Kidney tubule cell (primary cell): ENCODE results near the gene PLXNA3.

Experiments used
- DNase-seq: peaks from one replicate; pipeline ENCODE4 v3.0.0-alpha.2; 2018; ENCODE audit warnings: low spot score

Gene PLXNA3

DNA sequence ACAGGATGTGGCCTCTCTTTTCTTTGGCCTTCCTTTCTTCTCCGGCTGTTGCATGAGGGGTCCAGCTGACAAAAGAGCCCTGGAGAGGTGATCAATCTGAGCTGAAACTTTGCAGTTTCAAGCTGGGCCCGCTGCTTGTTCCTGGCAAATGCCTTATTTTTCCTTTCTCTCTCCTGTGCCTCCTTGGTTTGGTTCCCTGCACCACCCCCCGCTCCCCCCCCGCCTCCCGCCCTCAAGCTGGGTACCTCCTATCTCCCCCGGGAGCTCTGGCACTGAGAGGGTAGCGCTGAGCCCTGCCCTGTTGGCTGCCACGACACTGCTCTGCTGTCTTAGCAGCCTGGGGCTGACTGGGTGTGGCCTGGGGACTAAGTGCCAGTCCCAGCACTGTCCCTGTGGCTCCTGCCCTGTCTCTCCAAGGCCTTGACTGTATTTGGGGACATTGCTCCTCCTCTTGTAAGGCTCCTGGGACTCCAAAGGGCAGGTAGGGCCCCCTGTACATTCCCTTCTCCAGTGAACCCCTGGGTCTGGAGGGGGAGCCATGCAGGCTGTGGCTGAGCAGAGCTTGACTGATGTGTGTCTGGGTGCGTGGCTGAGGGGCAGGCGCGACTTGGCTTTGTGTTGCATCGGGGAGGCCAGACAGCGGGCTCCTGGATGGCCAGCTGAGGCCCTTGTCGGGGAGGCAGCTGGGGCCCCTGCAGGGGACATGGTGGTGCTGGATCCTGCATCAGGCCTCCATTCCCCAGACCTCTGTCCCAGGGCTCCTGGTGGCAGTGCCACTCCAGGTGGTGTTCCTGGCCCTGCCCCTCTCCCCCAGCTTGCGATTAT, 1.1 kb downstream of the PLXNA3 start:
- DNase-seq, result peak; percentile 38

GRCh38 chrX:154459832-154460231, 1.8 kb downstream of the PLXNA3 start:
- DNase-seq, result no peak

GRCh38 chrX:154460326-154460725, 2.2 kb downstream of the PLXNA3 start:
- DNase-seq, result no peak

DNA sequence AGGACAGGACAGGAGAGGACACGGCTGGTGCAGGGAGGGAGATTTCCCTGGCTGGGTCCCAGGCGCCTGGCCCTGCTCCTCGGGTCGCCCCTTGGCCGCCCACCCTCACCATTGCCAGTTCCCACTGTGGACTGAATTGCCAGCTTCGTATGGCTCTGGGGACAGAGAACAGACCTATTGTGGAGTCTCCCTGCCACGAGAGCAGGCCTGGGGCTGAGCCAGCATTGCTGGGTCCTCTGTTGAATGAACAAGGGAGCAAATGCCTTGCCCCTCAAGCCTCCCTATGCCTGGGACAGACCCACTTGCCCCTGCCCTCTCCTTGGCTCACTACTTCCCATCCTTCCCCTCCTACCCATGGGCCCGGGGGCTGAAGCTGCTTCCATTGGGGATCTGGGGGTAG, 4.3 kb downstream of the PLXNA3 start:
- no peak for DNase-seq

GRCh38 chrX:154463611-154464220, 5.6 kb downstream of the PLXNA3 start:
- no peak for DNase-seq

DNA sequence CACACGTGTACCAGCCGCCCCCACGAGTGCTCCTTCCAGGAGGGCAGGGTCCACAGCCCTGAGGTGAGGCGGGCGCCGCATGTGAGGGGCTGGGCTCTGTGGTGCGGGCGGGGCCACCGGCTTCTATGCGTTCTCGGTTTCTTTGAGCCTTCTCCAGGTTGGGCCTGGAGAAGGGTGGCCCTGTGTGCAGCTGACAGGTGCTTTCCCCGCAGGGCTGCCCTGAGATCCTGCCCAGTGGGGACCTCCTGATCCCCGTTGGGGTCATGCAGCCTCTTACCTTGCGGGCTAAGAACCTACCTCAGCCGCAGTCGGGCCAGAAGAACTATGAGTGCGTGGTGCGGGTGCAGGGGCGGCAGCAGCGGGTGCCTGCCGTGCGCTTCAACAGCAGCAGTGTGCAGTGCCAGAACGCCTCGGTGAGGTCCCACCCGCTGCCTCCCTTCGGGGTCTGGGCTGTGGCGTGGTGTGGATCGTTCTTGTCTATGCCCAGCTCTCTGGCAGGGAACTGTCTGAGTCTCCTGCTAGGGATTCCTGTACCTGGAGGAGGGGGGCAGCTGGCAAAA, 6.8 kb downstream of the PLXNA3 start:
- DNase-seq, result no peak

DNA sequence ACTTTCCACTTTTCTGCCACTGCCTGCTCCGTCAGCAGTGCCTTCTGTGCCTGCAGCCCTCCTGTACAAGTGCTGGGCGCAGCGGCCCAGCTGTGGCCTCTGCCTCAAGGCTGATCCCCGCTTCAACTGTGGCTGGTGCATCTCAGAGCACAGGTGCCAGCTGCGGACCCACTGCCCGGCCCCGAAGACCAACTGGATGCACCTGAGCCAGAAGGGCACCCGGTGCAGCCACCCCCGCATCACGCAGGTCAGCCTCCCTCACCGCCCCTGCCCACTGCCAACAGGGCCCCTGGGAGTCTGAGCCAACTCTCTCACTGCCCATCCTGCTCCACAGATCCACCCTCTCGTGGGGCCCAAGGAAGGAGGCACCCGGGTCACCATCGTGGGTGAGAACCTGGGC, 7.5 kb downstream of the PLXNA3 start:
- no peak for DNase-seq

GRCh38 chrX:154466036-154466435, 8.0 kb downstream of the PLXNA3 start:
- DNase-seq, result no peak

- no peak for DNase-seq
Measured at GRCh38 chrX:154466907-154467306, 8.8 kb downstream of the PLXNA3 start.

DNA sequence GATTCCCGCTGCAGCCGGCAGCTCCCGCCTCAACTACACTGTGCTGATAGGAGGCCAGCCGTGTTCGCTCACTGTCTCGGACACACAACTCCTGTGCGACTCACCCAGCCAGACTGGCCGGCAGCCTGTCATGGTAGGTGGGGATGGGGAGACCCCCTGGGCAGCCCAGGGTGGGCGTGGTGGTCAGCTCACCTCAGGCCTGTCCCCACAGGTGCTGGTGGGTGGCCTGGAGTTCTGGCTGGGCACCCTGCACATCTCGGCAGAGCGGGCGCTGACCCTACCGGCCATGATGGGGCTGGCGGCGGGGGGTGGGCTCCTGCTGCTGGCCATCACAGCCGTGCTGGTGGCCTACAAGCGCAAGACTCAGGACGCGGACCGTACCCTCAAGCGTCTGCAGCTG, 9.5 kb downstream of the PLXNA3 start:
- no peak for DNase-seq

- no peak for DNase-seq
Measured at GRCh38 chrX:154468217-154468616, 10.1 kb downstream of the PLXNA3 start.

DNA sequence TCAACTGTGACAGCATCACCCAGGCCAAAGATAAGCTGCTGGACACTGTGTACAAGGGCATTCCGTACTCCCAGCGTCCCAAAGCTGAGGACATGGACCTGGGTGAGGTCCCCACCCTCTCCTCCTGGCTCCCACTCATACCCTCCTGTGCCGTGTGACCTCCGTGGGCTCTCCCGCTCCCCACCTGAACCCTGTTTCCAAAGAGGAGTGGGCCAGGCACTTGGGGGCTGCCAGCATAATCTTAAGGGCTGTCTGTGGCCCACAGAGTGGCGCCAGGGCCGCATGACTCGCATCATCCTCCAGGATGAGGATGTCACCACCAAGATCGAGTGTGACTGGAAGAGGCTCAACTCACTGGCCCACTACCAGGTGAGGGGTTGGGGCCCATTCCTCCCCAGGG, 11.0 kb downstream of the PLXNA3 start:
- DNase-seq, result no peak

DNA sequence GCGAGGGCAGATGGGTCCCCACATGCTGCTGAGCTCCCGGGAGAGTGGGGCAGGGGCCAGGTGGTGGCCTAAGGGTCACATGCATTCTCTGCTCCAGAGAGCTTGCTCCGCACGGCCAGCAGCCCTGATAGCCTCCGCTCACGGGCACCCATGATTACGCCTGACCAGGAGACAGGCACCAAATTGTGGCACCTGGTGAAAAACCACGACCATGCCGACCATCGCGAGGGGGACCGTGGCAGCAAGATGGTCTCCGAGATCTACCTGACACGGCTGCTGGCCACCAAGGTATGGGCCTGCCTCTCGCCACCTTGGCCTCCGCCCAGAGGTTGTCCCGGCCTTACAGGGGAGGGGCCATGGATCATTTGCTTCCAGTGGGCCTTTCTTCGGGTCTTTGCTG, 11.8 kb downstream of the PLXNA3 start:
- DNase-seq, result no peak

- no peak for DNase-seq
Measured at GRCh38 chrX:154470434-154470833, 12.4 kb downstream of the PLXNA3 start.

DNA sequence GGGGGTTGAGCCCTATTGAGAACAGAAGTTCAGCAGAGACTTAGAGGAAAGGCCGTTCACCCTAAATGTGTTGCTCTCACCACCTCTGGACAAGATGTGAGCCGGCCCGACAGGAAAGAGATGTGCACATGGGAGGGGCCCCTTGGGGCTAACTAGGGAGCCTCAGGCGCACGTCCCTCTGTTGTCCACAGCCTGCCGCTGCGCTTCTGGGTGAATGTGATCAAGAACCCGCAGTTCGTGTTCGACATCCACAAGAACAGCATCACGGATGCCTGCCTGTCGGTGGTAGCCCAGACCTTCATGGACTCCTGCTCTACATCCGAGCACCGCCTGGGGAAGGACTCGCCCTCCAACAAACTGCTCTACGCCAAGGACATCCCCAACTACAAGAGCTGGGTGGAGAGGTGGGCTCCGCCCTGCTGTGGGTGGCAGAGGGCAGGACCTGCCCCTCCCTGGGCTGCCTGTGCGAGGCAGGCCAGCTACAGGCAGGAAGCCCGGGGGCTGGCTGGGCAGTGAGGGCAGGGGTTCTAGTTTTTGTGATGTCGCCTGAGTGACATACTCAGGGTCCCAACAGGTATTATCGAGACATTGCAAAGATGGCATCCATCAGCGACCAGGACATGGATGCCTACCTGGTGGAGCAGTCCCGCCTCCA, 13.0 kb downstream of the PLXNA3 start:
- DNase-seq, result no peak

- DNase-seq, result no peak
Measured at GRCh38 chrX:154471839-154472684, 14.0 kb downstream of the PLXNA3 start.

DNA sequence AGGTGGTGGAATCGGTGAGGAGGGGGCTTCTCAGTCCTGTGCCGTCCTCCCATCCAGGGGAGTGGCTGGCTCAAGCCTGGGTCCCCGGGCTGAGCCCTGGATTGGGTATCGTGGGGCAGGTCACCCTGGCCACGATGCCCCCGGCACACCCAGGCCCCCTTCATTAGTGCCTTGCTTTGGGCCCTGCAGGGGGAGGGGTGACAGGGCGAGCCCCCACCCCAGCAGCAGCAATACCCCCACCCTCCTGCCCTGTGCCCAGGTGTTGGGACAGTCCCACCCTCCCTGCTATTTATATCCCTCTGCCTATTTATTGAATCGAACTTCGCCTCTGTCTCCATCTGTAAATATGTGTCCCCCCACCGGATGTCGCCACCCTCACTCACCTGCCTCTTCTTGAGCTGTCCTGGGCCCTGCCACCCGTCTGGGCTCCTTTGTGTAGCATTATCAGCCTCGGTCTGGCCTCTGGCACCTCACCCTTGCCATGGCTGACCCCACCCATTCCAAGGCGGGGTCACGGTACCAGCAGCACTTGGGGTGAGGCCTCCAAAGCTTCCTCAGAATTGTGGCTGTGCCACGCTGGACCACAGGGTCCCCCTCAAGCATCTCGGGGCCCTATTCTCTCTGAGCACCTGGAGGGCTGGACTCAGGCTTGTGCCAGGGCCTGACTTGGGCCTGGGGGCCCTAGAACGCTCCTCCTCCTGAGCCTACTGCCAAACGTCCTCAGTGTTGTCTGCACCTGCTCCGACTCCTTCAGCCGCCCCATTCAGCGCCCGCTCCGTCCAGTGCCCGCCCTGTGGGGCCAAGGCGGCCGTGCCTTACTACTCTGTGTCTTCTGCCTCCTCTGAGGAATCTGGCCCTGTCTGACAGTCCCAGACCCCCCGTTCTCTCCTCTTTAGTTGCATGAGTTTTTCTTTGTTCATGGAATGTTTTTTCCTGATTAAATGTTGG, 14.9 kb downstream of the PLXNA3 start:
- no peak for DNase-seq

- DNase-seq, result no peak
Measured at GRCh38 chrX:154473683-154474082, 15.6 kb downstream of the PLXNA3 start.

GRCh38 chrX:154476821-154477220, 18.7 kb downstream of the PLXNA3 start:
- peak; percentile 24 for DNase-seq

DNA sequence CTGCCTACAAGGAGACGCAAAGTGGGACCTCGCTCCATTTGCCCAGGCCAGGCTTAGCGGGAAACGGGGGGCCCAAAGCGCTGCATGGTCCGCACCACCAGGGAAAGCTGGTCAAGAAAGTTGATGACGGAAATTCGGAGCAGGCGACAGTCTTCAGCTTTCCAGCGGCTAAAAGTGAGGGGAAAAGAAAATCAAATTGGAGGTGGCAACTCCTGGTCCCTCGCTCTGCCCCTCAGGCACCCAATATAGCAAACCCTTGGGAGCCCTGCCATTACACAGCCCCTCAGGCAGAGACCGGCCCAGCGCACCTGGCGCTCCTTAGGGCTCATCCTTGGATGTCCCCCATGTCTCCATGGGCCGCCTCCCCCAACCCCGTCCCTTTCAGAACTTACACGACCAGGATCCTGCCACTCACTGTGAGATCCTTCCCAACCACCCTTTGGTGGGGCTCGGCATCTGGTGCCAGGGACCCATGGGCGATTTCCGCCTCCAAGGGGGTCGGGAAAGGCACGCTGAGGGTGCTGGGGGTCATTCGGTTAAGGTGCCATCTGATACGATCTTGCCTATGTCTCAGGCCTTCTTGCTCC, 19.9 kb downstream of the PLXNA3 start:
- no peak for DNase-seq
